Measurements from ENCODE around the gene PDC.
"Not testable (repeated sequence)": the region's sequence is repeated elsewhere in the genome, so short reads cannot be mapped to it uniquely, and the experiment has no call there.

Gene PDC

GRCh38 chr1:186465946-186466345 is 5.0 kb upstream of the PDC start:
- DNase-seq (ENCODE audit: low read depth in 2 of 2): no peak

- DNase-seq (ENCODE audit: low read depth in 2 of 2): not testable (repeated sequence)
Observed at GRCh38 chr1:186465491-186465890, 4.6 kb upstream of the PDC start.

GRCh38 chr1:186463926-186464325 is 3.0 kb upstream of the PDC start:
- no peak for DNase-seq (ENCODE audit: low read depth in 2 of 2)

- DNase-seq (ENCODE audit: low read depth in 2 of 2): no peak
Observed at GRCh38 chr1:186463511-186463910, 2.6 kb upstream of the PDC start.

GRCh38 chr1:186459161-186459560 is 1.8 kb downstream of the PDC start:
- not testable (repeated sequence) for DNase-seq (ENCODE audit: low read depth in 2 of 2)

GRCh38 chr1:186456729-186457255 is 4.1 kb downstream of the PDC start:
- DNase-seq (ENCODE audit: low read depth in 2 of 2): no peak

GRCh38 chr1:186454981-186455380 is 5.9 kb downstream of the PDC start:
- no peak for DNase-seq (ENCODE audit: low read depth in 2 of 2)

GRCh38 chr1:186446152-186446551 is 14.8 kb downstream of the PDC start:
- no peak for DNase-seq (ENCODE audit: low read depth in 2 of 2)

- DNase-seq (ENCODE audit: low read depth in 2 of 2): no peak
Observed at GRCh38 chr1:186443638-186444037, 17.3 kb downstream of the PDC start.

- no peak for DNase-seq (ENCODE audit: low read depth in 2 of 2)
Observed at GRCh38 chr1:186442651-186443375, 18.1 kb downstream of the PDC start.

GRCh38 chr1:186440584-186440983 is 20.3 kb downstream of the PDC start:
- DNase-seq (ENCODE audit: low read depth in 2 of 2): no peak

- no peak for DNase-seq (ENCODE audit: low read depth in 2 of 2)
Observed at GRCh38 chr1:186438567-186438966, 22.3 kb downstream of the PDC start.

GRCh38 chr1:186435336-186435735 is 25.6 kb downstream of the PDC start:
- DNase-seq (ENCODE audit: low read depth in 2 of 2): no peak

- DNase-seq (ENCODE audit: low read depth in 2 of 2): no peak
Observed at GRCh38 chr1:186429017-186429416, 31.9 kb downstream of the PDC start.

GRCh38 chr1:186426118-186426517 is 34.8 kb downstream of the PDC start:
- no peak for DNase-seq (ENCODE audit: low read depth in 2 of 2)

- no peak for DNase-seq (ENCODE audit: low read depth in 2 of 2)
Observed at GRCh38 chr1:186424539-186424938, 36.4 kb downstream of the PDC start.

GRCh38 chr1:186421446-186421845 is 39.5 kb downstream of the PDC start:
- DNase-seq (ENCODE audit: low read depth in 2 of 2): no peak

GRCh38 chr1:186420923-186421322 is 40.0 kb downstream of the PDC start:
- no peak for DNase-seq (ENCODE audit: low read depth in 2 of 2)

- DNase-seq (ENCODE audit: low read depth in 2 of 2): no peak
Observed at GRCh38 chr1:186420311-186420710, 40.6 kb downstream of the PDC start.

- no peak for DNase-seq (ENCODE audit: low read depth in 2 of 2)
Observed at GRCh38 chr1:186418503-186418902, 42.4 kb downstream of the PDC start.

- DNase-seq (ENCODE audit: low read depth in 2 of 2): no peak
Observed at GRCh38 chr1:186413319-186413718, 47.6 kb downstream of the PDC start.

- DNase-seq (ENCODE audit: low read depth in 2 of 2): no peak
Observed at GRCh38 chr1:186409091-186409490, 51.8 kb downstream of the PDC start.

GRCh38 chr1:186404454-186405051 is 56.4 kb downstream of the PDC start:
- DNase-seq (ENCODE audit: low read depth in 2 of 2): no peak

Data from stimulated activated CD8-positive, alpha-beta memory T cell treated with anti-CD3 and anti-CD28 coated beads, Interleukin-2, amount 100 ng/mL, for 1 hour (primary cell).